HFFc6 (cell line): ENCODE data around the gene UMPS. TPM values are rescaled to one million over a fixed set of nuclear protein-coding genes. Genes with fewer than 3 reads are reported as not detected.
A peak's percentile ranks its signal among the peaks of the same experiment; 100 is the strongest.
"Not testable (repeated sequence)": the region's sequence is repeated elsewhere in the genome, so short reads cannot be mapped to it uniquely, and the experiment has no call there.

ENCODE experiments used
- DNase-seq: peaks from one replicate; pipeline ENCODE4 v3.0.0-alpha.2; 2018
- H3K27ac Mint-ChIP-seq: 2 replicates; pipeline ENCODE4 v1.8.0; 2020; ENCODE audit warnings: mild to moderate bottlenecking, mixed read lengths
- H3K27me3 Mint-ChIP-seq: 2 replicates; pipeline ENCODE4 v1.8.0; 2021; ENCODE audit warnings: mild to moderate bottlenecking, moderate library complexity, mixed read lengths; ENCODE audit not compliant: insufficient read depth
- H3K36me3 Mint-ChIP-seq: 2 replicates; pipeline ENCODE4 v1.8.0; 2021; ENCODE audit warnings: low read depth, mixed read lengths
- H3K4me1 Mint-ChIP-seq: 2 replicates; pipeline ENCODE4 v1.8.0; 2020; ENCODE audit warnings: low read depth, mixed read lengths
- H3K4me3 Mint-ChIP-seq: 2 replicates; pipeline ENCODE4 v1.8.0; 2020; ENCODE audit warnings: mild to moderate bottlenecking, moderate library complexity, mixed read lengths
- H3K9me3 Mint-ChIP-seq: 2 replicates; pipeline ENCODE4 v1.8.0; 2020; ENCODE audit warnings: mild to moderate bottlenecking, mixed read lengths
- total RNA-seq, 6 experiments: library from RNA; stranded (reverse); fragmentation: NEBNext Ultra II Directional; extraction: Animal tissue kit (Norgen Biotek cat#: 25700); gene quantifications; 2 replicates in 1 of 6; 3 replicates in 5 of 6; pipeline ENCODE4 v1.2.3, GENCODE V29; 2021
- TF ChIP-seq, protein P1 (sequence below): fragments of 200-600 bp; sonication (generic); IDR thresholded peaks from 2 replicates; pipeline ENCODE4 v1.5.0; 2021; ENCODE audit warnings: antibody characterized with exemption, mild to moderate bottlenecking

UMPS gene
- total RNA-seq, 6 experiments from 2014 or later: 25.2 to 39.6 (median 28.4) TPM

DNA sequence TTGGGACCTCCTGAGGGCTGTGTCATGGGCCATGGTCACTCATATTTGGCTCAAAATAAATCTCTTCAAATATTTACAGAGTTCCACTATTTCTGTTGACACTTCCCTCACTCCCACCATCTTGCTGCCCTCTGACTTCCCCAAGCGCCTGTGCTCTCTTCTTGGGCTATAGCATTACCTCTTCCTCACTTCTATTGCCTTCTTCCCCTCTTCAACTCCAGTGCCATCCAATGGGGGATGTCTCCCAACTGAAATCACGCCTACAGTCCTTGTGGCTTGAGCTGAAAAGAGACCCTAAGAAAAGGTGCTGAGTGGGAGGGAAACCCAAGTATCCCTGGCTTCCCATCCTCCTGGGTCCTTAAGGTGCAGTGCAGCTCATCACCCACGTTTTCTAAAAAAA is 21.8 kb downstream of the UMPS start:
- H3K9me3 Mint-ChIP-seq: no peaks in the 10 kb centered on the region
- H3K36me3 Mint-ChIP-seq: no peaks in the 10 kb centered on the region
- H3K4me1 Mint-ChIP-seq: no peaks in the 10 kb centered on the region
- peaks cover 5% of the 10 kb centered on the region for H3K27me3 Mint-ChIP-seq
- H3K27ac Mint-ChIP-seq: no peak overlapping the region
- H3K4me3 Mint-ChIP-seq: no peak overlapping the region
- no peak for DNase-seq
- TF ChIP-seq, protein P1, sequence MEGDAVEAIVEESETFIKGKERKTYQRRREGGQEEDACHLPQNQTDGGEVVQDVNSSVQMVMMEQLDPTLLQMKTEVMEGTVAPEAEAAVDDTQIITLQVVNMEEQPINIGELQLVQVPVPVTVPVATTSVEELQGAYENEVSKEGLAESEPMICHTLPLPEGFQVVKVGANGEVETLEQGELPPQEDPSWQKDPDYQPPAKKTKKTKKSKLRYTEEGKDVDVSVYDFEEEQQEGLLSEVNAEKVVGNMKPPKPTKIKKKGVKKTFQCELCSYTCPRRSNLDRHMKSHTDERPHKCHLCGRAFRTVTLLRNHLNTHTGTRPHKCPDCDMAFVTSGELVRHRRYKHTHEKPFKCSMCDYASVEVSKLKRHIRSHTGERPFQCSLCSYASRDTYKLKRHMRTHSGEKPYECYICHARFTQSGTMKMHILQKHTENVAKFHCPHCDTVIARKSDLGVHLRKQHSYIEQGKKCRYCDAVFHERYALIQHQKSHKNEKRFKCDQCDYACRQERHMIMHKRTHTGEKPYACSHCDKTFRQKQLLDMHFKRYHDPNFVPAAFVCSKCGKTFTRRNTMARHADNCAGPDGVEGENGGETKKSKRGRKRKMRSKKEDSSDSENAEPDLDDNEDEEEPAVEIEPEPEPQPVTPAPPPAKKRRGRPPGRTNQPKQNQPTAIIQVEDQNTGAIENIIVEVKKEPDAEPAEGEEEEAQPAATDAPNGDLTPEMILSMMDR: no peak

DNA sequence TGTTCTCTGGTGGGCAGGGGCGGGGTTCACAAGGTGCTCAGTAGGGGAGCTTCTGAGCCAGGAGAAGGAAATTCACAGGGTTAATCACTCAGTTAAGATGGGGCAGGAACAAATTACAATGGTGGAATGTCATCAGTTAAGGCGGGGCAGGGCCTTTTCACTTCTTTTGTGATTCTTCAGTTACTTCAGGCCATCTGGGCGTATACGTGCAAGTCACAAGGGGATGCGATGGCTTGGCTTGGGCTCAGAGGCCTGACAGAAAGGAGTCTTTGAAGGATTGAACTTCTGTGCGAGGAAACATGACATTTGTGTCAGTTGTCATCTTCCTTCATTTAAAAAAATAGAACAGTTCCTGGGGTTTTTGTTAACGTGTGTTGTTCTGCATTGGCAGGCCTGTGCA is 27.7 kb downstream of the UMPS start:
- not testable (repeated sequence) for H3K27ac Mint-ChIP-seq, DNase-seq, H3K36me3 Mint-ChIP-seq, H3K27me3 Mint-ChIP-seq, H3K4me3 Mint-ChIP-seq, H3K9me3 Mint-ChIP-seq
- peaks cover 30% of the 10 kb centered on the region for H3K4me1 Mint-ChIP-seq

DNA sequence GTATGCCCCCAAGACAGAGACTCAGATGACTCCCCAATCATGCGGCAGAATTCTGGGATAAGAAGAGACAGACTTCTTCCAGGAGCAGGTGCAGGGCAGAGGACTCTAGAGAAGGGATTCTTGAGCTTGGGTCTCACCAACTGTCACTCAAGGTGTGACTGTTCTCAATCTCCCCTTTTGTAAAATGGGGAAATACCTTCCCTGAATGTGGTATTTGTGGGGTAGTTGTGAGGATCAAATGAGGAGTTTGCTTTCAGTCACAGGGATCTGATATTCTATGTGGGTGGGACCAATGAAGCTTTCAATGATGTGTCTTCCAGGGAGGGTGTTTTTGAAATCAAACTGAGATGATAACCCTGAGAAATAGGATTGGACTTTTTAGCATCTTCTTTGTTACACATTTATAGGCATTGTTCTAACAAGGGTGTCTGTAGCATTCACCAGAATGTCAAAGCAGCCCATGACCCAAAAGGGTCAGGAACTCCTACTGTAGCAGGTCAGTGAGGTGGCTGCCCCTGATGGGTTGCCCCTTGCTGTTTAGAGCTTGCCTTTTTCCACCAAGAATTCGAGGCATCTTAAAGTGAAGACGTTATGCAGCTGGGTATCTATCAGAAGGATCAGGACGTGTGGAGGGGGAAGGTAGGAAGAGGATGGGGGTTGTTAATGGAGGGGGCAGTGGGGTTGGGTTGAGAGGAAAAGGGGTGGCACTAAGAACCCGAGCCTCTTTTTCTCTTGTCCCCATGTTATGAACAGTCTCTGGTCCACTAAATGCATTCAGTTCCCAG is 28.8 kb downstream of the UMPS start:
- TF ChIP-seq, protein P1: no peak
- H3K27ac Mint-ChIP-seq: no peak overlapping the region
- peaks cover 3% of the 10 kb centered on the region for H3K27me3 Mint-ChIP-seq
- peaks cover 6% of the 10 kb centered on the region; the same call in 1 of the 2 replicates for H3K36me3 Mint-ChIP-seq
- H3K4me3 Mint-ChIP-seq: no peak overlapping the region
- H3K9me3 Mint-ChIP-seq: no peaks in the 10 kb centered on the region
- DNase-seq: no peak
- peaks cover 30% of the 10 kb centered on the region for H3K4me1 Mint-ChIP-seq

DNA sequence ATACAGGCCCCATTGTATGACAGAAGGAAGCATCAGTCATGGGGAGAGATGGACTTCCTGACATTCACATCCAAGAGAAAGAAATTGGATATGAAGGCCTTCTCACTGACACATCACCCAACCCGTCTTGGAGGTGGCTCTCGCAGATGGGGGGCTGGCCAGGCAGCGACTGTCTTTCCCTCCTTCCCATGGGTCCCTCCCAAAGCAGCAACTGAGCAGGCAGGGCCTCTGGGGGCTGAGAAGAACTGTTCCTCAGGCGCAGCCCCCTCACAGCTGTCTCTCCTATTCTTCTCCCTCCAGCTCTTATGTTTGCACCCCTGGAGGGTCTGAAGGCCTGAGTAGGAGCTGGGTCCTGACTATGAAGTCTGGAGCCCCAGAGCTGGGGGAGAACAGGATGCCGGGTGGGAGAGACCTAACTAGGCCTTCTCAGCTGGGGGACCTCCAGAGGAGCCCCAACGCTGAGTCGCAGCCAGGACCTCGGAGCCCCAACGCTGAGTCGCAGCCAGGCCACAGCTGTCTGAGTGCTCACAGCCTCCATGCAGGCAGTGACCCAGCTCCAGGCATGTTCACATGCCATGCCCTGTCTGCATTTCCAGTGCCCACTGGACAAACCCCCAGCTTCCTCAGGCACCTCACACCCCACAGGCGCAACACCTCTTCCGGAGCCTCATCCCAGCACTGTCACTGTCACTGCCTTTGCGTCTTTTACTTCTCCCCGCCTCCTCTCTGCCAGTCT is 29.6 kb downstream of the UMPS start:
- H3K4me3 Mint-ChIP-seq: no peak overlapping the region
- no peak for DNase-seq
- no peaks in the 10 kb centered on the region for H3K9me3 Mint-ChIP-seq
- peaks cover 3% of the 10 kb centered on the region for H3K27me3 Mint-ChIP-seq
- TF ChIP-seq, protein P1: no peak
- H3K4me1 Mint-ChIP-seq: peaks cover 30% of the 10 kb centered on the region
- H3K36me3 Mint-ChIP-seq: peaks cover 11% of the 10 kb centered on the region; the same call in 1 of the 2 replicates
- no peak overlapping the region for H3K27ac Mint-ChIP-seq

DNA sequence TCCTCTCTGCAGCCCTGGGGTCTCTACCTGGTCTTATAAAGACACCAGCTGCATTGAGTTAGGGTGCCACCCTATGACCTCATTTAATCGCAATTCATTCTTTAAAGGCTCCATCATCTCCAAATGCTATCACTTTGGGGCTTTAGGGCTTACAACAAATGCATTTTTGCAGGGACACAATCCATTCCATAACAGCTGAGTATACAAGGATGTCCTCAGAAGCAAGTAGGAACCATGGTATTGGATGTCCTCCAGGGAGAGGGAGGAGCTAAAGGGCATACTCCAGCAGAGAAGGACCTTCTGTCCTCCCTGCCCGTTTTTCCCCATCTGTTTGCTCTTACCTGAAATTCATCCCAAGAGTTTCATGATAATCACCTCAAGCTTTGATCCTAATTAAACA is 30.3 kb downstream of the UMPS start:
- peak overlapping the region; percentile 53 for H3K27ac Mint-ChIP-seq
- no peaks in the 10 kb centered on the region for H3K9me3 Mint-ChIP-seq
- H3K4me1 Mint-ChIP-seq: peaks cover 30% of the 10 kb centered on the region
- H3K36me3 Mint-ChIP-seq: peaks cover 11% of the 10 kb centered on the region; the same call in 1 of the 2 replicates
- peak; percentile 75 for DNase-seq
- H3K27me3 Mint-ChIP-seq: peaks cover 3% of the 10 kb centered on the region
- TF ChIP-seq, protein P1: no peak
- peak overlapping the region; percentile 40; the same call in 1 of the 2 replicates for H3K4me3 Mint-ChIP-seq
